HG02981 (cell line): Measurements from ENCODE around the gene ADRA2B.
"Not testable (repeated sequence)": the region's sequence is repeated elsewhere in the genome, so short reads cannot be mapped to it uniquely, and the experiment has no call there.

Experiments
- ATAC-seq: cut with Tn5 transposase; IDR thresholded peaks from one replicate; pipeline ENCODE4 v1.9.1; 2021; ENCODE audit warnings: mild to moderate bottlenecking, moderate library complexity; ENCODE audit not compliant: unreplicated experiment

ADRA2B gene

DNA sequence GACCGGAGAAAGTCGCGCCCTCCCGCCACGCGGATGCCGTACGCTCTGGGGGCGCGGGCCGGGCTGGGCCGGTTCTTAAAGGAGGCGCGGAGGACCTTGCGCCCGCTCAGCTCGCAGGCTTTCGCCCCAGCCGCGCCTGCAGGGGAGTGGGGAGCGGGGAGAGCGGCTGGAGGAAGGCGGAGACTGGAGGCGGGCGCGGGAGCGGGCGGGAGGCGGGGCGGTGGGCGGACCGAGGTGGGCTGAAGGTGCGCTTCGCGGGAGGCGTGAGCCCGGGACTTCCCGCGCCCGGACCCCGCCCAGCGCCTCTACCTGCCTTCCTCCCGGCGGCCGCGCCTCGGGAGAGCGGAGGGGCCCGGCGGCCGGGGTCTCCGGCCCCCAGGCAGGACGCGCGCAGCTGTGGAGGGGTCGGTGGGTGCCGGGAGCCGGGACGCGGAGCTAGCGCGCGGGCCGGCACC, at the start of gene ADRA2B:
TSS of gene ADRA2B (minus strand) at position 148 of the 455 bp plus-strand sequence. CDS start 422 bp downstream, outside the sequence.
- peak; percentile 41 for ATAC-seq

DNA sequence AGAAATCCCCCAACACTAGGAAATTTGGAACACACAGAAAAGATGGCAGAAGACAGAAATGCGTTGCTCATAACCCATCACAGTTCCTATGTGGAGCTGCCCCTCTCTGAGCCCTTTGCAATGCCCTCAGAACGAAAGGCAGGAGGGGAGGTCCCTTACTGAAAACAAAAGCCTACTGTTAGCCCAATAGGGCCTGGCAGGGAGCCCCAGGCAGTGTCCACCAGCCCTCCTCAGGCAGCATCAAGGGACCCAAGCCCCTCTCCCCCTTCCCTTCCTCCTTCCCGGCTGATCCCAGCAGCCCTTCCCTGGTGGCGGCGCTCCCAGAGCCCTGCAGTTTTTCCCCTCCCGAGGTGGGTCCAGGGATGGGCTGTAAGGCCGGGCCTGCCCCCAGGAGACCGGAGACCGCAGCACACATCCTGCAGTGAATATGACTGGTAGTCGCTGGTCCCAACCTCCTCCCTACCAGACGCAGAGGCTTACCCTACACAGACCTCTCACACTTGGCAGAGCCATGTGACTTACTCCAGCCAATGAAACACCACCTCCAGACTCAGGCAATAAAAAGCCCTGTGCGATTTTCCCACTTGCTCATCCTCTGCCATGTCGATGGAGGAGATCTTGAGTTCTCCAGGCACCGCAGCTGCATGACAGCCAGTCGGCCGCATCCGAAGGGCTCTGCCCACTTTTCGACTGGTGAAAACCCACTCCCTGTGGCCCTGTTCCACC, 48.3 kb upstream of the ADRA2B start:
- peak; percentile 54 for ATAC-seq

DNA sequence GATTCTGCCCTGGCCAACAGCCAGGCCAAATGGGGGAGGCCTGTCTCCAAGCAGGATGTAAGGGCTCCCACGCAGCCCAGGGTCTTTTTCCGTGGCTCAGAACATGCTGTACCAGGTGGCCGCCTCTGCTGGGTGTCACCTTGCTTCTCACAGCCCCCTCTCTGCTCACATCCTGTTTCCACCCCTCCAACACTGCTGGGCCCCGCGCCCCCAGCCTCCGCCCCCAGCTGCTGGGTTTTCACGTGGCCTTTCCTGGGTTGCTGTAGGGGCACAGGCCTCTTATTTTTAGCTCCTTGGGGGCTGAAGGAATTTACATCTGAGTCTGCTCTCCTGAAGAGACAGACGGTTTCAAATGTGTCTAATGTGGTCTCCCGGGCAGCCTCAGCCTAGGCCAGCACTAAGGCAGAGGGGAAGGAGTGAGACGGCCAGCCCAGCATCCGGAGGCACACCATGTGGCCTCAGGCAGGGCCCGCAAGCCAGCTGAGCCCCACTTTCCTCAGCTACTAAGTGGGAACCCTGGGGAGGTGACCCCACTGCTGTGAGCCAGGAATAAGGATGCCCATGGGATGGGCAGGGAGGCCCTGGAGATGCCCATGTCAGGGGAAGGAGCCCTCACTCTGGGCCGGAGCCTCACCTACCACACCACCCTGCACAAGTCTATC, 47.5 kb upstream of the ADRA2B start:
- peak; percentile 55 for ATAC-seq

DNA sequence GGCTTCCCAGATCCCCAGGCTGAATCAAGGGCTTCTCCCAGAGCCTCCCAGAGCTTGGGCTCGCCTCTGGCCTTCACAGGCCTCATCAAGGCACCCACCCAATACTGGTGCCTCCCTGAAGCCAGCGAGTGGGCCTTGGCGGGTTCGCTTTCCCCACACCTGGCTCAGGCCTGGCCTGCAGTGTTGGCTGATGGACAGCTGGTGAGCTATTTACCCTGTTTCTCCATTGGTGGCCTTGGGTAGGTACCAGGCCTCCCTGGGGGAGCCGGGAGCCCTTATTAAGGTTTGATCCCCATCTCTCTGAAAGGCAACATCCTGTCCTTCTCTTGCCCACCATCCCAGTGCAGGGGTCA, 47.0 kb upstream of the ADRA2B start:
- no peak for ATAC-seq

DNA sequence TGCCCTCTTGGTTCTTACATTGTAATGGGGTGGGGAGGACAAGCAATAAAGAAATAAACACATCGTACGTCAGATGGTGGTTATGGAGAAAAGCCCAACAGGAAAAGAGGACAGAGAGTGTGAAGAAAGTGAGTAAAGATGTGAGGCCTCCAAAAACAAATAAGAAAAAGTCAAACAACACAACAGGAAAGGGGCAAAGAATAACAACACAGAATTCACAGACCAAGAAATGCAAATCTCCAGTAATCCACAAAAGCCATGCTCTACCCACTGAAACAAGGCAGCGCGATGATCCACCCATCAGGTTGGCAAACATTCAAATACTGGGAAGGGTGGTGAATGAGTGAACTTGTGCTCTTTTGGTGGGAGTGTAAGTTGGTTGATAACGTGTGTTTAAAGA, 45.5 kb upstream of the ADRA2B start:
- no peak for ATAC-seq

DNA sequence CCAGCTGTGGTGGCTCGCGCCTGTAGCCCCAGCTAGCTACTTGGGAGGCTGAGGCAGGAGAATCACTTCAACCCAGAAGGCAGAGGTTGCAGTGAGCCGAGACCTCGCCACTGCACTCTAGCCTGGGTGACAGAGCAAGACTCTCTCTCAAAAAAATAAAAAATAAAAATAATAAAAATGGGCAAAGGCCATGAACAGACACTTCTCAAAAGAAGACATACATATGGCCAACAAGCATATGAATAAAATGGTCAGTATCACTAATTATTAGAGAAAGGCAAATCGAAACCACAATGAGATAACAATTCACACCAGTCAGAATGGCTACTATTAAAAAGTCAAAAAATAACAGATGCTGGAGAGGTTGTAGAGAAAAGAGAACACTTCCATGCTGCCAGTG, 44.0 kb upstream of the ADRA2B start:
- ATAC-seq = not testable (repeated sequence)

DNA sequence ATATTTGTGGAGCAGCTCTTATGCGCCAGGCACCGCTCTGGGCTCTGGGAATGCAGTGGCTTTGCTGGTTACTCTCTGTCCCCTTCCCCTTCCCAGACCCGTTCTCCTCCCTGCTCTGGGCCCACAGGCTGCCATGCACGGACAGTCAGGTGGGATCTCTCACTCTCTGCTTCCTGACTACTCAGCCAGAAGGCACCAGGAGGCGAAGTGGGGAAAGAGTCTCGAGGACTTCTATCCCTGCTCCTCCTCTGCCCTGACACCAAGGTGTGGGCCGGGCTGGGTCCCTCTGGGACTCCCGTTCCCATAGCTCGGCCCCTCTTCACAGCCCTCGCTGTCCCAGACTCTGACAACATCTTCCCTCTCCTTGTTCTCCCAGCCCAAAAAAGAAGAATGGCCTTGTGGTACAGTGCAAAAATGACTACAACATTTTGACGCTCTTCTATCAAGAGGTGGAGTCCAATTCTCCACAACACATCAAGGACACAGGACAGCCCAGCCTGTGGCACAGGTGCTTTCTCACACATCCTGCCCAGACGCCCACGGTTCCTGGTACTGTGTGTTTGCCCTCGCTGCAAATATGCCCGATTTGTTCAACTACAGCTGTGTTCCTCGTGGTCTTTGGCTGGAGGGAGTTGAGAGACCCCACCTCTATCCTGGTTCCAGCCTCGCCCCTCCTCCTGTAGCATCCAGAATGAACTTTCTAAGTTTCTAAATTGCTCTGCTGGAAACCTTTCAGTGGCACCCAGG, 42.9 kb upstream of the ADRA2B start:
- no peak for ATAC-seq

DNA sequence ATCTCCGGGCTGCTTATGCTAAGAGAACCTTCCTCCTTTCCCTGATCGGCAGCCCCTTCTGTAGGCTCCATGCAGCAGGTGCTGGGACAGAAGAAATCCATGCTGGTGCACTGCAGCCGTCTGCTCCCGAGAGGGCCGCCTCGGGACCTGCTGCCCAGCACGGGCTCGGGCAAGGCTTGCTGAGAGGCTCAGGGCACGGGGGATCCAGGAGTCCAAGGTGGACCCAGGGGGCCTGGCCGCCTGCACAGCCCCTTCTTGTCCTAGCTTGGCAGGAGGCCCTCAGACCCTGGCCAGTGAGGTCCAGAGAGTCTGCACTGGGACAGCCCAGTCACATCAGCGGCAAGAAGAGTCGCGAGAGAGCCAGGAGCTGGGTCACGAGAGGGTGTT, 42.2 kb upstream of the ADRA2B start:
- ATAC-seq = no peak

DNA sequence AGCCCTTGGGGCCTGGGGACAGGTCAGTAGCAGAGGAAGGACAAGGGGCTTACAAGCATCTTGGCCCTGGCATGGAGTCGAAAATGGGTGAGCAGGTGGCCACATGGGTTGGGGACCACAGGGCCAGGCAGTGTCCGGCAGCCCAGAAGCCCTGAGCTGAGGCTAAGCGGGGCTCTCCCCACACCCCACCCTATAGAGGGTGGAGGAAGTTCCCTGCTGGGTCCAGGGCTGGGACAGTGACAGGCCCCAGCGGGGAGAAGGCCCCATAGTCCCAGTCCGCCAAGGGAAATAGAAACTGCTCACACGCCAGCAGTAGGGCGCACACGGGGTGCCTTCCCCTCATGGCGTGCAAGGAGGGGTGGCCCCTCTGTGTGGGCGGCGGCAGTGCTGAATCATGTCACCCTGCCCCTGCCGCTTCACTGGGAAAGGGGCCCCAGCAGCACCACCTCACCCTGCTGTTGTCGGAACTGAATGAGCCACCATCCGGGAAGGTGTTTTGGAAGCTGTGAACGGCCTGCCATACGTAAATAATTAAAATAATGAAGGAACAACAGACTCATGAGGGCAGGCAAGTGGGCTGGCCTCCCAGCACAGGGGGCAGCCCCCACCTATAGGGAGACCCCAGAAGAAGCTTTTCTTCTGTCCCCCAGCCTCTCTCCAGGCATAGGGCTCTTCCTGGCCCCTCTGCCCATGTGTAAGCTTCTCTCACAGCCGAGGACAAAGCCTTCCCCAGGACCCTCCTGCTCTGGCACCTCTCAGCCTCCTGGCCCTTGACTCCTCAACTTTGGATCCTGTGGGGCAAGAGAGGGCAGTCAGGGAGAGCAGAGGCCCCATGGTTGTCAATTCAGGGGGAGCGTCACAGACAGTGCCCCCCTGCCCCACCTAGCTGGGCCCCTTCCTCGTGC, 41.5 kb upstream of the ADRA2B start:
- peak; percentile 48 for ATAC-seq

DNA sequence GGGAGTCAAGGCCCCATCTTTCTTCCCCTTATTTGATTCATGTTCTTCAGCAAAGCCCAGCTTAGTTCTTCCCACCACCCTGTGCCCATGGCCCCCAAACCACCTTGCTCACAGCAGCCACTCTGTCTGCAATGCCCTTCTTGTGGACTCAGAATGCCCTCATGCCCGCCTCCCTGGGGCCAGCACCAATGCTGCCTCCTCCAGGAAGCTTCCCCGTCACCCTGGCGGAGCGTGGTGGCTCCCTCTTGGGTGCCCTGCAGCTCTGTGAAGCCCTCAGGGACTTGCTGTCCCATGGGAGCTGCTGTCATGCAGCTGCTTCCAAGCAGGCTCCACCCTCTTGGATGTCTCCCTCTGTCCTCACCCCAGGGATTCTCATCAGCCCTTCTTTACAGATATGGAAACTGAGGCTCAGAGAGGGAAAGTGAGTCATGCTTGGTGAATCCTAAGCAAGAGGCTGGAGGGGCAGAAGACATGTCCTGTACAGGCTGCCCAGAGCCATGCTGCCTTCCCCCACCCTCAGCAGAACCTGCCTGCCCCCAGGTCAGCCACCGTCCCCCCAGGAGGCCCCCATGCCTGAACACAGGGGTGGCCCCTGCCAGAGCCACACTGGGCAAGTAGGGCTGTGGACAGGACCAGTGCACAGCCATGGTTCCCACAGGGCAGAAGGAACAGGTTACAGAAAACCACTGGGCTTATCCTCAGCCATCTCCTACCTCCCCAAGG, 40.7 kb upstream of the ADRA2B start:
- peak; percentile 39 for ATAC-seq

DNA sequence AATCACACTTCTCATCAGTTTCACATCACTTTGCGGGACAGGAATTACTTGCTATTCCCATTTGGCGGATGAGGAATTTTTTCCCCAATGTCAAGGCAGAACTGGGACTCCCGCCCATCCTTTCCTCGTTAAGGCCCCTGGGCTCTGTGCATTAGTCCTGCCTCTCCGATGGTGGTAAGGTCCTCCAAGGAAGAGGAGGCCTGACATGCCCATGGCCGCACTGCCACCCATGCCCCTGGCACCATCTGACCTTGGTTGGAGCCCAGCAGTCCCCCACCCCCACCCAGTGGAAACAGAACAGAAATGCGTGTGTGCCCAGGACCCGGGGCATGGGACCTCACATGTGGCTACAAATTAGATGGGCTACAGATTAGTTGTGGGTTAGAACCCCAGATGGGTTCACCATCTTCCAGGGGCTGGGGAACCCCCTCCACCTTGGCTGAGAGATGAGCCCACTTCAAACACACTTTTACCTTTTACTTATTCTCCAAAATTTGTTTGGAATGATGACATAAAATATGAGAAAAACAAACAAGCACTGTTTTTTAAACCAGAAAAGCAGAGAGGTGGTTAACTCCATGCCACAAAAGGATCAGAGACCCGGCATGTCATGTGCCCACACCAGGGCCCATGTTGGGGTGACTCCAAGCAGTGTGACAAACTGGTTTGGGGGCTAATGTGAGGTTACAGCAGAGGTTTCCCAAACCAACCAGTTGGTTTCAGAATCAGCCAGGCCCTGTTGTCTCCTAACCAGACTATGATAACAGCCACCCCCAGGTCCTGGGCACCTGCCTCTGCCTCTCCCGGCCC, 39.8 kb upstream of the ADRA2B start:
- peak; percentile 15 for ATAC-seq

DNA sequence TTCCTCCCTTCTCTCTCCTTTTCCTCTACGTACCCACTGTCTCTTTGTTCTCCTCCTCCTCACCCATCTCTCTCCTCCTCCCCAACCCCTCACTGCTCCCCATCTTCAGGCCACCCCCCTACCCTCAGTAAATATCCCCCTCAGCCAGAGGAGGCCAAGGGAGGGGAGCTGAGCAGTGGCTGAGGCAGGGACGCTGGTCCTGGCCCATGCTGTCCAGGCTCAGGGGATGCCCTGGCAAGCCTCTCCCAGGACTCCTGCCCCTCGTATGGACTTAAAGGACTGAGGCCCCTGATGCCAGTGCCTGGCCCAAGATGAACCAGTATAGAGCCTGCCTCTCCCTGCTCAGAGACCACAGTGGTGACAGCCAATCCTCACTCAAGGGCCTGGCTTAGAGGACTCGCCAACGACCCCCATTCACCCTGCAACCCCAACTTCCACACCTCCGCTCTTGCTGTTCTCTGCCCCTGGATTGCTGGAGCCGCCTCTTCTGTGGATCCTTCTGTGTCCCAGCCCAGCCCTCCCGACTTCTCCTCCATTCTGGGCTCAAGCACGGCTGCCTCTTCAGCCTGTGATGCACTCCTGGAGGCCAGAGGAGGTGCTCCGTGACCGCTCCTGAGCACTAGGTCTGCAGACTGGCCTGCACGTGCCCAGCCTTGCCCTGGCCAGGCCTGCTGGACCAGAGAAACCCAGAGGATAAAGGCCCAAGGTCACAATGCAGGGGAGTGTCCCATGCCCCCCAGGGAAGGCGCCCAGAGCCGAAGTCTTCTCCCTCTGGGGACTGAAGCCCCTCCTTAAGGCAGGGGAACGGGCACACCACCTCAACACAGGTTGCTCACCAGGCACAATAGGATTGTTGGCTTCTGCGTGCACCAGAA, 38.4 kb upstream of the ADRA2B start:
- ATAC-seq = no peak

DNA sequence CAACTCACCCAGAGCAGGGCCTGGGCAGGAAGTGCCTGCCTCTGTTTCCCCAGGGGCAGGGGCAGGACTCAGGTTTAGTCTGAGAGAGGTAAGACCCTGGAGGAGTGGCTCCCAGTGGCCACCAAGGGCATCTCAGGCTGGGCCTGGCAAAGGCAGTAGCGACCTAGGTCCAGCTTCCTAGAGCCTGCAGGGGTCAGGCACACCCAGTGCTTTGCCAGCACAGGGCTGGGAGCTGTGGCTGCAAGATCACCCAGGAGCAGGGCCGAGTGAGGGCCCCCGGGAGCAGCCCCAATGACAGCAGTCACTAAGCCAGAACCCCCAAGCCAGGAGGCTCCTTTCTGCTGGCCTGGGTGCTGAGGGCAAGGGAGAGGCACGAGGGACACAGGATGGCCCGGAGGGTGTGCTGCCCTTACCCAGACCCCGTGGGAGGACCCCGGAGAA, 37.6 kb upstream of the ADRA2B start:
- no peak for ATAC-seq

DNA sequence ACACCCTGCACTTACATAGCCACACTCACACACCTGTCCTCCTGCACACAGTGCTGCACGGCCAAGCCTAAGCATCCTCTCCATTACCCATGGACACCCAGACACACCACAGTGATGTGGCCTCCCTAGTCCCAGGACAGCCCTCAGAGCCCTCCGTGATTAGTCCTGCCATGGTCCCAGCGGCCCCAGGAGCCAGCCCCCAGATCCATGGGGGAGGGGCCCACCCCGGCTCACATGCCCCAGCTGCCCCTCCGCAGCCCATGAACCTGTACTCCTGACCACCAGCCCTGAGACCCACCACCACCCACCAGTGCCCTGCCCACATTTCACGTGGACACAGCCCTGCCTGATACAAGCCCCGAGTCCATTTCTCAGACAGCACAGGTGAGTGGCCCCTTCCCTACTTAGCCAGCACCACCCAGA, 36.9 kb upstream of the ADRA2B start:
- ATAC-seq = no peak

DNA sequence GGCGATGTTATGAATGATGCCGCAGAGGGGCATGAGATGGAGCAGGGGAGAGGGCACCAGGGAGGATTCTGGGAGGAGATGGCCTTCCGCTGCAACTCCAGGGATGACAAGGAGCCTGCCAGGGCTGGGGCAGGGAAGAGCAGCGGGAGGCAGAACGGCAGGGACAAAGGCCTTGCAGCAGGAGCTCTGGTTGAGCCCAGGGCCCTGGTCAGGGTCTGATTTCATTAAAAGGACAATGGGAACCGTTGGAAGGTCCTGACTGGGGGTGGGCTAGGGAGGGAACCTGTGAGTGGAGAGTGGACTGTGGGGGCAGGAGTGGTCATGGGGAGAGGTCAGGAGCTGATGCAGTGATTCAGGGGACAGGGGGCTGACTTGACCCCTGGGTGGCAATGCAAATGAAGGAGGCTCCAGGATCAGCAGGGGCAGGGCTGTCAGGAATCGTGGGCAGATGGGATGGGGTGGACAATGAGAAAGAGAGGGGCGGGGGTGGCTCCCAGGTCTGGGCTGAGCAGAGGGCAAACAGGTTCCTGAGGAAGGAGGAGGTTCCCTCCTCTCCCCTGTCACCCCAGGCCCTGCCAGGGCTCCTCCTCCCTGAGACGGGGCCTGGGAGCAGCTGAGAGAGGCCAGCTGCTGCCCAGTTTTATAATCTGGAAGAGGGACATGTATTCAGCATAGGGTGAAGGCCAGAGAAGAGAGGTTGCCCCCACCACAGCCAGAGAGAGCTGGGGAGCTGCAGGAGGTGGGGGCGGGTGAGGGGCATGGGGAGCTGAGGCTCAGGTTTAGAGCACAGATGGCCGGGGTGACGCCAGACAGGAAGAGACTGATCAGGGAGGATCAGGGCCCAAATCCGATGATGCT, 36.2 kb upstream of the ADRA2B start:
- ATAC-seq = no peak

DNA sequence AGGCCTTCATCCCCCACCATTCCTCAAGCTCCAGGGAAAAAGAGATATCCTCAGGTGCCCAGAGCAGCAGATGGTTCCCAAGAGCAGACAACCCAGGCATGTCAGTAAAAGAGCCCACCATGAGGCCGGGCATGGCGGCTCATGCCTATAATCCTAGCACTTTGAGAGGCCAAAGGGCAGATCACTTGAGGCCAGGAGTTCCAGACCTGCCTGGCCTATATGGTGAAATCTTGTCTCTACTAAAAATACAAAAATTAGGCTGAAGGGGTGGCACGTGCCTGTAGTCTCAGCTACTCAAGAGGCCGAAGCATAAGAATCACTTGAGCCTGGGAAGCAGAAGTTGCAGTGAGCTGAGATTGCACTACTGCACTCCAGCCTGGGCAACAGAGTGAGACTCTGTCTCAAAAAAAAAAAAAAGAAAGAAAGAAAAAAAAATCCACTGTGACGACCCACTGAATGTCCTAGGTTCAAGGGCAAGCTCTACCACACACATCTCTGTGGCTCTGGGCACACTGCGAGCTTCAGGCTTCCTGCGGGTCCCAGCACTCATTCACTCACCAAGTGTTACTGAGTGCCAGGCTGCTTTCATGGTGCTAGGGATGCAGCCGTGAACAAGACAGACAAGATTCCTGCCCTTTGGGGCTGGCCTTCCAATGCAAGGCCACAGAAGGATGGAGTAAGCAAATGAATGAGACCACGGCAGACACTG, 35.4 kb upstream of the ADRA2B start:
- no peak for ATAC-seq
